H1 (cell line): ENCODE results near the gene WIPF3. TPM values are rescaled to one million over a fixed set of nuclear protein-coding genes. Genes with fewer than 3 reads are reported as not detected.

Source experiments
- CTCF ChIA-PET: fragments of 300-600 bp; sonication (Branson Sonifier 250); formaldehyde crosslinking; loops from one replicate; lab custom pipeline; 2021; ENCODE audit not compliant: partially characterized antibody; lab: Charles Lee
- POLR2A ChIA-PET: fragments of 300-600 bp; sonication (Branson Sonifier 250); formaldehyde crosslinking; loops from one replicate; lab custom pipeline; 2021; ENCODE audit warnings: inconsistent platforms; ENCODE audit not compliant: partially characterized antibody; lab: Charles Lee
- DNase-seq, 2 experiments: peaks; one replicate each; pipeline versions ENCODE4 v3.0.0 to v3.0.0-alpha.2; 2010 to 2022; ENCODE audit warnings: low spot score in 2 of 2, low read depth in 1 of 2, mixed read lengths in 1 of 2
- FAIRE-seq: peaks from 2 replicates; lab custom pipeline; 2011; peaks lifted over from hg19 to GRCh38; lab: Jason Lieb, UNC
- H2AFZ ChIP-seq: 2 replicates; pipeline ENCODE4 v1.8.1; 2012; ENCODE audit warnings: low read length, inconsistent platforms
- H2AK5ac ChIP-seq: 2 replicates; pipeline ENCODE4 v1.6.1; 2013; ENCODE audit warnings: low read depth, low read length
- H2BK120ac ChIP-seq: replicated peaks from 2 replicates; pipeline ENCODE3; 2013; ENCODE audit warnings: low read depth, low read length, inconsistent platforms
- H2BK12ac ChIP-seq: 2 replicates; pipeline ENCODE4 v1.6.1; 2013; ENCODE audit warnings: low read depth, low read length
- H2BK15ac ChIP-seq: 2 replicates; pipeline ENCODE4 v1.6.1; 2013; ENCODE audit warnings: low read length
- H2BK20ac ChIP-seq: 2 replicates; pipeline ENCODE4 v1.6.1; 2013; ENCODE audit warnings: low read length
- H2BK5ac ChIP-seq: 2 replicates; pipeline ENCODE4 v1.6.1; 2013; ENCODE audit warnings: low read depth, low read length
- H3K14ac ChIP-seq: 2 replicates; pipeline ENCODE4 v1.6.1; 2013; ENCODE audit warnings: inconsistent platforms; ENCODE audit not compliant: insufficient read length
- H3K18ac ChIP-seq: 2 replicates; pipeline ENCODE4 v1.6.1; 2013; ENCODE audit warnings: low read length; ENCODE audit errors: extremely low read depth
- H3K23ac ChIP-seq: 2 replicates; pipeline ENCODE4 v1.6.1; 2013; ENCODE audit warnings: inconsistent platforms; ENCODE audit not compliant: insufficient read length
- H3K23me2 ChIP-seq: 2 replicates; pipeline ENCODE4 v1.6.1; 2013; ENCODE audit warnings: low read depth, low read length
- H3K27ac ChIP-seq: 2 replicates; pipeline ENCODE4 v1.6.1; 2011; ENCODE audit warnings: low read depth, low read length, inconsistent platforms
- H3K27me3 ChIP-seq, 4 experiments: replicated peaks in 1 of 4; 1 replicate in 1 of 4; 2 replicates in 3 of 4; pipeline versions ENCODE4 v1.6.1 to v1.8.1; 2011 to 2013; ENCODE audit warnings: low read length in 3 of 4, mild to moderate bottlenecking in 3 of 4, inconsistent platforms in 2 of 4, mixed read lengths in 2 of 4, moderate library complexity in 1 of 4; ENCODE audit not compliant: control insufficient read depth in 3 of 4, insufficient read depth in 3 of 4; ENCODE audit errors: extremely low read depth in 1 of 4
- H3K36me3 ChIP-seq, 4 experiments: 2 replicates each; pipeline versions ENCODE4 v1.6.1 to v1.8.1; 2011 to 2013; ENCODE audit warnings: mild to moderate bottlenecking in 4 of 4, low read length in 3 of 4, moderate library complexity in 2 of 4, control low read depth in 1 of 4, inconsistent platforms in 1 of 4; ENCODE audit not compliant: insufficient read depth in 4 of 4, control insufficient read depth in 2 of 4
- H3K4ac ChIP-seq: replicated peaks from 2 replicates; pipeline ENCODE3; 2013; ENCODE audit warnings: low read length, low read depth, mixed read lengths, inconsistent platforms; ENCODE audit not compliant: insufficient read length
- H3K4me1 ChIP-seq, 4 experiments: replicated peaks in 1 of 4; 1 replicate in 1 of 4; 2 replicates in 3 of 4; pipeline versions ENCODE4 v1.6.1 to v1.8.1; 2011 to 2013; ENCODE audit warnings: low read length in 3 of 4, inconsistent platforms in 2 of 4, mixed read lengths in 1 of 4; ENCODE audit not compliant: insufficient read depth in 4 of 4, control insufficient read depth in 3 of 4
- H3K4me2 ChIP-seq, 2 experiments: 2 replicates each; pipeline versions ENCODE4 v1.6.1 to v1.8.1; 2011 to 2013; ENCODE audit warnings: low read depth in 2 of 2, low read length in 2 of 2, control low read depth in 1 of 2, inconsistent platforms in 1 of 2, mild to moderate bottlenecking in 1 of 2; ENCODE audit not compliant: insufficient read depth in 1 of 2
- H3K4me3 ChIP-seq, 4 experiments: fragments of 200-600, 300-600 bp in 1 of 4; sonication (generic), shearing (Covaris generic), sonication (Bioruptor Twin) in 1 of 4; 2 replicates each; pipeline versions ENCODE4 v1.5.1 to v1.8.1; 2011 to 2016; ENCODE audit warnings: low read length in 4 of 4, low read depth in 3 of 4, control low read depth in 2 of 4, inconsistent platforms in 2 of 4, mild to moderate bottlenecking in 2 of 4, mixed read lengths in 1 of 4, moderate library complexity in 1 of 4; ENCODE audit not compliant: insufficient read depth in 2 of 4; ENCODE audit errors: extremely low read depth in 1 of 4
- H3K56ac ChIP-seq: replicated peaks from 2 replicates; pipeline ENCODE3; 2013; ENCODE audit warnings: low read depth, mild to moderate bottlenecking, mixed read lengths, low read length, inconsistent platforms; ENCODE audit not compliant: insufficient read length
- H3K79me1 ChIP-seq: 2 replicates; pipeline ENCODE4 v1.6.1; 2013; ENCODE audit warnings: low read depth, low read length, control low read depth
- H3K79me2 ChIP-seq, 2 experiments: 2 replicates each; pipeline versions ENCODE4 v1.6.1 to v1.8.1; 2012 to 2013; ENCODE audit warnings: low read length in 2 of 2, mild to moderate bottlenecking in 2 of 2, inconsistent platforms in 1 of 2; ENCODE audit not compliant: insufficient read depth in 2 of 2, control insufficient read depth in 1 of 2
- H3K9ac ChIP-seq, 4 experiments: replicated peaks in 1 of 4; 1 replicate in 1 of 4; 2 replicates in 3 of 4; pipeline versions ENCODE4 v1.6.1 to v1.8.1; 2011 to 2013; ENCODE audit warnings: low read depth in 3 of 4, low read length in 3 of 4, control low read depth in 2 of 4, mild to moderate bottlenecking in 2 of 4, moderate library complexity in 2 of 4, inconsistent platforms in 1 of 4; ENCODE audit errors: extremely low read depth in 1 of 4
- H3K9me3 ChIP-seq, 2 experiments: 2 replicates each; pipeline versions ENCODE4 v1.6.1 to v1.8.1; 2012 to 2013; ENCODE audit warnings: mild to moderate bottlenecking in 2 of 2, moderate library complexity in 2 of 2, control low read depth in 1 of 2, inconsistent platforms in 1 of 2, low read depth in 1 of 2, low read length in 1 of 2, mixed read lengths in 1 of 2; ENCODE audit not compliant: insufficient read depth in 2 of 2
- H4K20me1 ChIP-seq, 2 experiments: replicated peaks in 1 of 2; 2 replicates each; pipeline versions ENCODE3 to v1.8.1; 2011 to 2013; ENCODE audit warnings: inconsistent platforms in 2 of 2, low read length in 2 of 2, mild to moderate bottlenecking in 1 of 2; ENCODE audit not compliant: insufficient read depth in 2 of 2, control insufficient read depth in 1 of 2
- H4K5ac ChIP-seq: 2 replicates; pipeline ENCODE4 v1.6.1; 2013; ENCODE audit warnings: low read length, low read depth, mixed read lengths, inconsistent platforms; ENCODE audit not compliant: insufficient read length
- H4K8ac ChIP-seq: 2 replicates; pipeline ENCODE4 v1.8.0; 2013; ENCODE audit warnings: mild to moderate bottlenecking, moderate library complexity, low read length, inconsistent platforms; ENCODE audit not compliant: insufficient read depth; ENCODE audit errors: extremely low read depth
- H4K91ac ChIP-seq: replicated peaks from 2 replicates; pipeline ENCODE3; 2013; ENCODE audit warnings: low read length, mixed read lengths, inconsistent platforms; ENCODE audit not compliant: insufficient read length
- EZH2 ChIP-seq: fragments of 200-600 bp; sonication (generic); IDR thresholded peaks from 2 replicates; pipeline ENCODE4 v1.7.1; 2012; ENCODE audit warnings: low read depth, mild to moderate bottlenecking, moderate library complexity, low read length, inconsistent platforms; ENCODE audit not compliant: severe bottlenecking
- FOSL1 ChIP-seq: IDR thresholded peaks from 2 replicates; pipeline ENCODE4 v1.6.1; 2011; ENCODE audit warnings: mild to moderate bottlenecking, low read depth, low read length, moderate library complexity; ENCODE audit not compliant: insufficient read depth
- HDAC6 ChIP-seq: IDR thresholded peaks from one replicate; pipeline ENCODE4 v1.7.1; 2012; ENCODE audit warnings: low read depth, mild to moderate bottlenecking, inconsistent platforms, low read length, moderate library complexity
- KDM1A ChIP-seq: fragments of 200-600, 300-600 bp; sonication (generic); IDR thresholded peaks from 2 replicates; pipeline ENCODE4 v1.7.1; 2016; ENCODE audit warnings: mild to moderate bottlenecking, low read length, borderline replicate concordance
- MAFK ChIP-seq: IDR thresholded peaks from 2 replicates; pipeline ENCODE4 v1.6.1; 2012; ENCODE audit warnings: low read depth, mild to moderate bottlenecking, improper control_type of control experiment, low read length
- POU5F1 ChIP-seq: IDR thresholded peaks from 2 replicates; pipeline ENCODE4 v1.6.1; 2011; ENCODE audit warnings: low read depth, mild to moderate bottlenecking, low read length, moderate library complexity
- RXRA ChIP-seq: IDR thresholded peaks from 2 replicates; pipeline ENCODE4 v1.6.1; 2011; ENCODE audit warnings: low read depth, mild to moderate bottlenecking, low read length, moderate library complexity; ENCODE audit not compliant: insufficient read depth
- SP2 ChIP-seq: IDR thresholded peaks from 2 replicates; pipeline ENCODE4 v1.6.1; 2012; ENCODE audit warnings: mild to moderate bottlenecking, low read length, inconsistent platforms
- YY1 ChIP-seq: IDR thresholded peaks from 2 replicates; pipeline ENCODE4 v1.6.1; 2011; ENCODE audit warnings: low read depth, mild to moderate bottlenecking, low read length
- ZNF274 ChIP-seq: IDR thresholded peaks from 2 replicates; pipeline ENCODE4 v1.7.0; 2012; ENCODE audit warnings: low read length, borderline replicate concordance; ENCODE audit errors: extremely low read depth
- WGBS, 2 experiments: shearing (Covaris generic) in 1 of 2; methylation state at CpG; one replicate each; pipeline versions ENCODE4 v1.1.6 to v1.1.7; 2013 to 2015; ENCODE audit warnings: low lambda C conversion rate in 2 of 2, mixed read lengths in 2 of 2, inconsistent platforms in 1 of 2, low coverage in 1 of 2, missing lambda C conversion rate in 1 of 2; ENCODE audit not compliant: insufficient replicate concordance in 2 of 2, insufficient coverage in 1 of 2, insufficient read length in 1 of 2; ENCODE audit errors: extremely low coverage in 1 of 2, missing lambda C conversion rate in 1 of 2; 5-methylcytosine and 5-hydroxymethylcytosine counted together
- polyA plus RNA-seq, 7 experiments: library from polyadenylated mRNA; depleted of rRNA in 3 of 7; stranded (reverse) in 5 of 7; unstranded in 2 of 7; fragments of >200 nt in 5 of 7; fragments of 200-250 nt in 2 of 7; gene quantifications; 1 replicate in 5 of 7; 2 replicates in 1 of 7; 4 replicates in 1 of 7; pipeline versions ENCODE4 v1.2.1 to v1.2.3, GENCODE V29; 2011 to 2013; ENCODE audit warnings: missing spikeins in 2 of 7, mixed read lengths in 2 of 7
- total RNA-seq: library from RNA; stranded (reverse); fragmentation: NEBNext Ultra II Directional; extraction: Animal tissue kit (Norgen Biotek cat#: 25700); gene quantifications from 2 replicates; pipeline ENCODE4 v1.2.1, GENCODE V29; 2021

The WIPF3 gene
- total and polyA plus RNA-seq, 2 of the 8 experiments (the other 6 are each of a cell fraction or from before 2014, with no cell fraction given), result 5.0 to 12.1 TPM

GRCh38 chr7:29889288-29889687, 83.0 kb downstream of the WIPF3 start:
- Histone ChIP-seq H2BK15ac (no peak overlapping the region), H2BK120ac (no peak overlapping the region), H3K79me1 (no peaks in the 10 kb centered on the region; the same call in 1 of the 2 replicates), H3K27ac (no peak overlapping the region), H3K9me3 (no peaks in the 10 kb centered on the region), H3K14ac (no peak overlapping the region), H2BK12ac (no peak overlapping the region), H3K23ac (no peak overlapping the region), H2AK5ac (no peak overlapping the region), H4K20me1 (peaks cover 0 to 1% of the 10 kb centered on the region in 2 experiments), H2BK5ac (no peak overlapping the region), H3K9ac (no peak overlapping the region), H4K91ac (no peak overlapping the region), H2AFZ (no peak overlapping the region), H4K5ac (no peak overlapping the region), H3K56ac (no peak overlapping the region), H3K23me2 (peaks cover 5% of the 10 kb centered on the region; the same call in 1 of the 2 replicates), H2BK20ac (no peak overlapping the region), H3K4me2 (no peak overlapping the region), H3K18ac (no peak overlapping the region), H3K27me3 (no peaks in the 10 kb centered on the region), H3K4ac (no peak overlapping the region), H3K4me3 (no peak overlapping the region), H4K8ac (no peak overlapping the region), H3K36me3 (peaks cover 5 to 22% (median 14%) of the 10 kb centered on the region in 4 experiments; a peak in 7 of 8 replicates), H3K4me1 (peaks cover 2 to 6% (median 4%) of the 10 kb centered on the region in 4 experiments; a peak in 4 of 7 replicates), H3K79me2 (0 out of 4 replicates have a peak, but pooled peaks cover 0 to 3% of the 10 kb centered on the region in 2 experiments)
- POLR2A ChIA-PET, result no interaction called here
- CTCF ChIA-PET, result interaction anchor here (1.1 kb wide), 1 partner anchor 33 kb away, joined by 3 read pairs; no protein-coding TSS in a partner anchor
- no peak for TF ChIP-seq FOSL1
- no peak for TF ChIP-seq MAFK
- TF ChIP-seq EZH2, result no peak
- TF ChIP-seq POU5F1, result no peak
- TF ChIP-seq SP2, result no peak
- TF ChIP-seq RXRA, result no peak
- TF ChIP-seq HDAC6, result no peak
- TF ChIP-seq ZNF274, result no peak
- TF ChIP-seq YY1, result no peak
- TF ChIP-seq KDM1A, result no peak
- no peak for FAIRE-seq
- 94% methylated on average over 5 of the region's 5 CpGs; no CpG with 5 or more reads in 1 of the 2 experiments for WGBS, 2 experiments
- DNase-seq, result no peak
